Gastrocnemius medialis (tissue), 4 donors: ENCODE data around the gene EGFL7. TPM values are rescaled to one million over a fixed set of nuclear protein-coding genes. Genes with fewer than 3 reads are reported as not detected.

ENCODE experiments used
- ATAC-seq, 2 donors: fragments of 150-250 bp; one replicate each; pipeline ENCODE4 v1.9.1; 2016
- DNase-seq, 2 donors: peaks; one replicate each; pipeline ENCODE4 v3.0.0-alpha.2; 2019
- H3K27ac ChIP-seq, 4 donors: fragments of 200-600 bp; sonication (generic); 1 replicate in 1 of 4; 2 replicates in 3 of 4; pipeline ENCODE4 v1.5.1; 2016 to 2018; ENCODE audit warnings: mild to moderate bottlenecking in 2 of 4, moderate library complexity in 1 of 4
- H3K27me3 ChIP-seq, 3 donors: fragments of 200-600 bp; sonication (generic) in 2 of 3; 1 replicate in 1 of 3; 2 replicates in 2 of 3; pipeline versions ENCODE4 v1.5.1 to v1.6.0; 2016 to 2019; ENCODE audit warnings: mild to moderate bottlenecking in 1 of 3, moderate library complexity in 1 of 3
- H3K36me3 ChIP-seq, 2 donors: fragments of 200-600 bp; sonication (generic) in 1 of 2; one replicate each; pipeline ENCODE4 v1.5.1; 2017 to 2018
- H3K4me1 ChIP-seq, 2 donors: fragments of 200-600 bp; sonication (generic) in 1 of 2; one replicate each; pipeline ENCODE4 v1.5.1; 2016 to 2017; ENCODE audit warnings: mild to moderate bottlenecking in 2 of 2
- H3K4me3 ChIP-seq, 4 donors: fragments of 200-600 bp; sonication (generic) in 3 of 4; 1 replicate in 1 of 4; 2 replicates in 3 of 4; pipeline ENCODE4 v1.5.1; 2016 to 2019; ENCODE audit warnings: mild to moderate bottlenecking in 2 of 4
- H3K9me3 ChIP-seq, 3 donors: fragments of 200-600 bp; sonication (generic) in 2 of 3; 1 replicate in 1 of 3; 2 replicates in 2 of 3; pipeline ENCODE4 v1.5.1; 2016 to 2019
- POLR2A ChIP-seq, 2 donors: fragments of 450-650 bp; IDR thresholded peaks; one replicate each; pipeline ENCODE4 v1.6.1; 2017; ENCODE audit warnings: antibody characterized with exemption in 2 of 2, mild to moderate bottlenecking in 2 of 2, moderate library complexity in 2 of 2
- in situ Hi-C, 4 donors: fragments of 200-750 bp; cut with MboI; loops; one replicate each; pipeline versions ENCODE4 v1.15.0 to v1.8.0; 2017; ENCODE audit warnings: low sequenced_read_pairs in 4 of 4
- intact Hi-C: fragments of 100-400 bp; cut with DNase I; formaldehyde crosslinking; loops from one replicate; pipeline ENCODE4 v1.15.1; 2023; ENCODE audit warnings: low total_unique reads
- total RNA-seq, 4 donors: library from RNA; depleted of rRNA; stranded (reverse); fragments of >200 nt; gene quantifications; one replicate each; pipeline versions ENCODE4 v1.1.0 to v1.2.3, GENCODE V29; 2016
- TF ChIP-seq, protein P1 (sequence below), 5 experiments: fragments of 450-650 bp in 3 of 5; fragments of 200-600 bp in 2 of 5; sonication (generic) in 2 of 5; IDR thresholded peaks in 4 of 5; conservative IDR thresholded peaks in 1 of 5; 1 replicate in 4 of 5; 2 replicates in 1 of 5; pipeline ENCODE4 v1.5.1; 2016 to 2019; ENCODE audit warnings: antibody characterized with exemption in 5 of 5, mild to moderate bottlenecking in 3 of 5, moderate library complexity in 3 of 5

Gene EGFL7
- total RNA-seq, 4 donors from 2014 or later: 37.4 to 74.7 (median 49.0) TPM

DNA sequence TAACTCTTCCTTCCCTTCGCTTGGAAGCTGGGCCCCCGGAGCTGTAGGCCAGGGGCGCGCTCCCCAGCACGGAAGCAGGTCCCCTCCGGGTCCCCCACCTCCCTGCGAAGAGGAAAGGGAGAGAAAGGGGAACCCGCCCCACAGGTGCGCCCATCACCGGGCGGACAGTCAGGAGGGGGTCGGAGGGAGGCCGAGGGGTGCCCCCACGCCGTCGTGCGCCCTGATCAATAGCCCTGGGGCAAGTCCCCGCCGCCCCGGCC is 23.7 kb downstream of the EGFL7 start:
- intact Hi-C loops (loop anchor here (5.0 kb wide), 1 partner anchor 256 kb away; the partner anchor contains the start of gene FBXW5), in situ Hi-C loops (no loop called here)
- TF ChIP-seq POLR2A (IDR thresholded peaks at IDR 0.05): no peak
- TF ChIP-seq, protein P1, sequence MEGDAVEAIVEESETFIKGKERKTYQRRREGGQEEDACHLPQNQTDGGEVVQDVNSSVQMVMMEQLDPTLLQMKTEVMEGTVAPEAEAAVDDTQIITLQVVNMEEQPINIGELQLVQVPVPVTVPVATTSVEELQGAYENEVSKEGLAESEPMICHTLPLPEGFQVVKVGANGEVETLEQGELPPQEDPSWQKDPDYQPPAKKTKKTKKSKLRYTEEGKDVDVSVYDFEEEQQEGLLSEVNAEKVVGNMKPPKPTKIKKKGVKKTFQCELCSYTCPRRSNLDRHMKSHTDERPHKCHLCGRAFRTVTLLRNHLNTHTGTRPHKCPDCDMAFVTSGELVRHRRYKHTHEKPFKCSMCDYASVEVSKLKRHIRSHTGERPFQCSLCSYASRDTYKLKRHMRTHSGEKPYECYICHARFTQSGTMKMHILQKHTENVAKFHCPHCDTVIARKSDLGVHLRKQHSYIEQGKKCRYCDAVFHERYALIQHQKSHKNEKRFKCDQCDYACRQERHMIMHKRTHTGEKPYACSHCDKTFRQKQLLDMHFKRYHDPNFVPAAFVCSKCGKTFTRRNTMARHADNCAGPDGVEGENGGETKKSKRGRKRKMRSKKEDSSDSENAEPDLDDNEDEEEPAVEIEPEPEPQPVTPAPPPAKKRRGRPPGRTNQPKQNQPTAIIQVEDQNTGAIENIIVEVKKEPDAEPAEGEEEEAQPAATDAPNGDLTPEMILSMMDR (IDR thresholded peaks at IDR 0.05 in 4 of 5, conservative IDR thresholded peaks at IDR 0.05 in 1 of 5): no peak
- no peaks in the 10 kb centered on the region for H3K9me3 ChIP-seq
- DNase-seq (no peak), ATAC-seq (no peak)
- H3K4me1 ChIP-seq: peaks cover 37 to 49% of the 10 kb centered on the region in 2 donors
- peak overlapping the region; percentile 88 to 96 (median 94) for H3K27ac ChIP-seq
- no peaks in the 10 kb centered on the region for H3K27me3 ChIP-seq
- H3K36me3 ChIP-seq: no peaks in the 10 kb centered on the region
- H3K4me3 ChIP-seq: peak overlapping the region; percentile 81 to 98 (median 87)

DNA sequence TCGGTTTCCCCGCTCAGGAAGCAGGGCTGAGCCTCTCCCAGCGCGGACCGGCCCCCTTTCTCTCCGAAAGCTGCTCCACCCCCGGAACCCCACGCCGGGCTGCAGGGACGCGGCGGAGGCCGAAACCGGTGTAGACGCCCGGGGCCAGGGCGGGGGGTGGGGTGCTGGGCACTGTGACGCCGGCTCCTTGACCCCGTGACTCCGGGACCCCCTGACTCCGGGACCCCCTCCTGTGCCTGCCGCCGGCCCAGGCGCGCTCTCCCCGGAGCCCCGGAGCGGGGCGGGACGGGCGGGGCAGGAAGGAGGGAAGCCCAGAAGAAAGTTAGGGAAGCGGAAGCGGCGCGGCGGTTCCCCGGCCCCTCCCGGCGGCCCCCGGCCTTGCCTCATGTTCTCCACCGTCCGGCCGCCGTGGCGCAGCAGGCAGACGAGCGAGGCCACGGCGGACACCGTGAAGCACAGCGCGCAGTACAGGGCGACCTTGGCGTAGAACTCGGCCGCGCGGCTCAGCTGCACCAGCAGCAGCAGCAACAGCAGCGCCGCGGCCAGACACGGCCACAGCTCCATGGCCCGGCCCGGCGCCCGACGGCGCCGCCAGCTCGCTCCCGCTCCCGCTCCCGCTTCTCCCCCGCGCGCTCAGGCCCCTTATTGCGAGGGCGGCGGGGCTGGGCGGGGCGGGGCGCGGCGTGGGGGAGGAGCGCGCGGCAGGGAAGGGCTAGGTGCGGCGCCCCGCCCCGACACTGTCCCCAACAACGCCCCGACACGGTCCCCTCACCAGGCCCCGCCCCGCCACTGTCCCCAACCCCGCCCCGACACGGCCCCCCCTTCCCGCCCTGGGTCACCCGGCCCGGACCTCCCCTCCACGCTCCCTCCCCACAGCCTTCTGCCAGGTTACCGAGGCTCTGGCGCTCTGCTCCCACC is 24.3 kb downstream of the EGFL7 start, which contains the start of gene AGPAT2:
Gene AGPAT2 (minus strand): TSS at position 664 of the 918 bp plus-strand sequence. CDS start 100 bp downstream, at position 564.
- TF ChIP-seq, protein P1 (IDR thresholded peaks at IDR 0.05 in 4 of 5, conservative IDR thresholded peaks at IDR 0.05 in 1 of 5): peak in 1 of 5 experiments; percentile 17
- peak; percentile 91 to 93 for TF ChIP-seq POLR2A (IDR thresholded peaks at IDR 0.05)
- peak within 1 kb of the TSS; percentile 88 to 96 (median 94) for H3K27ac ChIP-seq
- H3K27me3 ChIP-seq: no peaks in the 10 kb centered on the region
- peaks cover 37 to 49% of the 10 kb centered on the region in 2 donors for H3K4me1 ChIP-seq
- ATAC-seq: peak; percentile 40 to 55
- no peaks in the 10 kb centered on the region for H3K9me3 ChIP-seq
- no peaks in the 10 kb centered on the region for H3K36me3 ChIP-seq
- DNase-seq: peak; percentile 79 to 80
- H3K4me3 ChIP-seq: peak within 1 kb of the TSS; percentile 81 to 98 (median 87)
- in situ Hi-C loops: no loop called here
- intact Hi-C loops: loop anchor here (1.0 to 5.0 kb wide), 2 partner anchors 204 to 255 kb away; partner anchors contain the start of genes FBXW5 and SEC16A

DNA sequence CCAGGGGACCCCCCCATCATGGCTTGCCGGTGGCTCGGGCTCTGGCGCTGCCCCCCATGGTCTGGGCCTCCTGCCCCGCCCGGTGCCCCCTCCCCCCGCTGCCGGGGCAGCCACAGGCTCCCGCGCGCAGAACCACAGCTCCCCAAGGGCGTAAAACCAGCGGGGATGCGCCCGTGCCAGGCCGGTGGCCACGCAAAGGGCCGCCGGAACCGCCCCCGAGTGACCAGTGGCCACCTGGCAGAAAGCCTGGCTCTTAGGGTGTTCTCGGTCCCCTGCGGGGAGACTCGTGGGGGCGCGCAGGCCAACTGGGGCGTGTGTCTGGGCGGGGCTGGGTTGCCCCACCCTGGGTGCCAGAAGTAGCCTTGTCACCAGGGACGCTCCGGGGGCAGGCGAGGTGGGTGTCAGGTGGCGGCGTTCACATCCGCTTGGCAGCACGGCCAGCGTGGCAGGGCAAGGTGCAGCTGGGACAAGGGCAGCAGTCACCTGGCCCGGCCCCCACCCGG is 25.1 kb downstream of the EGFL7 start:
- H3K27ac ChIP-seq: peak overlapping the region; percentile 88 to 96 (median 94)
- H3K9me3 ChIP-seq: no peaks in the 10 kb centered on the region
- peaks cover 37 to 49% of the 10 kb centered on the region in 2 donors for H3K4me1 ChIP-seq
- in situ Hi-C loops: no loop called here
- no peaks in the 10 kb centered on the region for H3K36me3 ChIP-seq
- TF ChIP-seq, protein P1 (IDR thresholded peaks at IDR 0.05 in 4 of 5, conservative IDR thresholded peaks at IDR 0.05 in 1 of 5): no peak
- TF ChIP-seq POLR2A (IDR thresholded peaks at IDR 0.05): peak; percentile 43 to 50
- intact Hi-C loops: loop anchor here (1.0 to 5.0 kb wide), 2 partner anchors 204 to 255 kb away; partner anchors contain the start of genes FBXW5 and SEC16A
- no peaks in the 10 kb centered on the region for H3K27me3 ChIP-seq
- peak; percentile 19 to 28 for ATAC-seq
- DNase-seq: peak; percentile 70 to 93
- H3K4me3 ChIP-seq: peak overlapping the region; percentile 45 to 91 (median 80)

DNA sequence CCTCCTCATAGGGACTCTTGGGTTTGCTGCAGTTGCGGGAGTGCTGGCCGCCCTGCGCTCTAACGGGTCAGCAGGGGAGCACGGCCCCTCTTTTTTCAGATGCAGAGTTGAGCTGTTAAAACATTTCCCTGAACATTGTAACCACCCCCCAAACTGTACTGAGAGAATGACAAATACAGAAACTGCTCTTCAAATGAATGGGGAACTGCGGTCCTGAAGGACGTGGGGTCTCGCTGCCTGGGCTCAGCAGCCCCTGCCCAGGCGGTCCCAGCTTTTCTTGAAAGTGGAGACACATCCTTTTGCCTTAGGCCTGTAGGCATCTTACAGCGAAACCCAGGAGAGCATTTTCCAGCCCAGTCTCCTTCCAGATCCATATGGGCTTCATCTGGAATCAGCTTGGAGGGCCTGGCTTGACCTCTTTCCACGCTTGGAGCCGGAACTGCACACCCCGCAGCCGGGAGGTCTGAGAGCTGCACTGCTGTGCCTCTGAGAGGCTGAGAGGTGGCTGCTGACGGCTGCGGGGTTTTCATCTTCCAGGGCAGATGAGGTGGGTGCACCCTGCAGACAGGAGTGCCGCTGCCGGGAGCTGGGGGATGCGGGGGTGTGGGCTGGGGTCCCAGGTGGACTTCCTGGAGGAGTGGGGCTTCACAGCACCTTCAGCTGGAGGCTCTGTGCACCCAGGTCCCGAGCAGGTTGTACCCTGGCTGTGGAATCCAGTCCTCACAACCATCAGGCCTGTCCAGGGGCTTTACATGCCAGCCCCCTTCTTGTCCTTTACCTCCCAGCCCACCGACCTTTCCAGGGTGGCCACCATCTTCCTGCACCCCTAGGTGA is 25.8 kb downstream of the EGFL7 start:
- Histone ChIP-seq H3K27me3 (no peaks in the 10 kb centered on the region), H3K36me3 (no peaks in the 10 kb centered on the region), H3K4me1 (peaks cover 37 to 49% of the 10 kb centered on the region in 2 donors), H3K4me3 (no peak overlapping the region), H3K9me3 (no peaks in the 10 kb centered on the region), H3K27ac (peak overlapping the region; percentile 88 to 96 (median 94))
- DNase-seq: no peak
- in situ Hi-C loops: no loop called here
- intact Hi-C loops: loop anchor here (5.0 kb wide), 1 partner anchor 254 kb away; the partner anchor contains the start of gene FBXW5
- no peak for ATAC-seq
- TF ChIP-seq, protein P1 (IDR thresholded peaks at IDR 0.05 in 4 of 5, conservative IDR thresholded peaks at IDR 0.05 in 1 of 5): no peak
- TF ChIP-seq POLR2A (IDR thresholded peaks at IDR 0.05): no peak
